ENCODE results near the gene GLI3.

The GLI3 gene

DNA sequence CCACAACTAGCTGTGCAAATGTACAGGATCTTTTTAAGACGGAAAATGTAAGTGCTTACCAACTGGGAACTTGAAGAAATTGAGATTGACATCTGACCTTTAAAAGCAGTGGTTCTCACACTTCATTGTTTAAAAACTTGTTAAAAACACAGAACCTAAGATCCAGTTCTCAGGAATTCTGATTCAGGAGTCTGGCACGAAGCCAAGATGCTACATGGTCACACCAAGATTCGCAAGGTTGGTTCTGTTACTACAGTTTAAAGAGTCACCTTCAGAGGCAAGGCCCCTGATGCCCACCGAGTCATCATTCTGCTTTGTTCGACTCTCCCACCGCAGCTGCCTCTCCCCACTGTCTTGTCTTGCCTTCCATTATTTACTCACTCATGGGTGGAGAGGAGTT is 113.3 kb downstream of the GLI3 start:
- TF ChIP-seq, protein P1, sequence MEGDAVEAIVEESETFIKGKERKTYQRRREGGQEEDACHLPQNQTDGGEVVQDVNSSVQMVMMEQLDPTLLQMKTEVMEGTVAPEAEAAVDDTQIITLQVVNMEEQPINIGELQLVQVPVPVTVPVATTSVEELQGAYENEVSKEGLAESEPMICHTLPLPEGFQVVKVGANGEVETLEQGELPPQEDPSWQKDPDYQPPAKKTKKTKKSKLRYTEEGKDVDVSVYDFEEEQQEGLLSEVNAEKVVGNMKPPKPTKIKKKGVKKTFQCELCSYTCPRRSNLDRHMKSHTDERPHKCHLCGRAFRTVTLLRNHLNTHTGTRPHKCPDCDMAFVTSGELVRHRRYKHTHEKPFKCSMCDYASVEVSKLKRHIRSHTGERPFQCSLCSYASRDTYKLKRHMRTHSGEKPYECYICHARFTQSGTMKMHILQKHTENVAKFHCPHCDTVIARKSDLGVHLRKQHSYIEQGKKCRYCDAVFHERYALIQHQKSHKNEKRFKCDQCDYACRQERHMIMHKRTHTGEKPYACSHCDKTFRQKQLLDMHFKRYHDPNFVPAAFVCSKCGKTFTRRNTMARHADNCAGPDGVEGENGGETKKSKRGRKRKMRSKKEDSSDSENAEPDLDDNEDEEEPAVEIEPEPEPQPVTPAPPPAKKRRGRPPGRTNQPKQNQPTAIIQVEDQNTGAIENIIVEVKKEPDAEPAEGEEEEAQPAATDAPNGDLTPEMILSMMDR (IDR thresholded peaks at IDR 0.05; ENCODE audit: low read depth, low read length): no peak
- no peak for TF ChIP-seq EZH2phosphoT487 (IDR thresholded peaks at IDR 0.05; ENCODE audit: low read depth)
- no peaks in the 10 kb centered on the region for H3K79me2 ChIP-seq (ENCODE audit: low read length)
- H3K9me3 ChIP-seq (ENCODE audit: insufficient read depth, low read length): no peaks in the 10 kb centered on the region
- H3K4me3 ChIP-seq (ENCODE audit: low read length): no peak overlapping the region
- no peaks in the 10 kb centered on the region for H3K4me1 ChIP-seq (ENCODE audit: low read length)
- H3K36me3 ChIP-seq (replicated peaks; ENCODE audit: low read depth, low read length): no peaks in the 10 kb centered on the region
- no peak overlapping the region for H2AFZ ChIP-seq (ENCODE audit: low read depth, low read length)
- H3K4me2 ChIP-seq (ENCODE audit: low read length): no peak overlapping the region
- H3K27ac ChIP-seq (ENCODE audit: low read length): no peak overlapping the region
- H4K20me1 ChIP-seq (ENCODE audit: insufficient read depth, low read length): no peaks in the 10 kb centered on the region
- H3K9ac ChIP-seq (ENCODE audit: low read length): no peak overlapping the region
- 0 out of 2 replicates have a peak, but pooled peaks cover 3% of the 10 kb centered on the region for H3K27me3 ChIP-seq (ENCODE audit: low read depth, low read length)

DNA sequence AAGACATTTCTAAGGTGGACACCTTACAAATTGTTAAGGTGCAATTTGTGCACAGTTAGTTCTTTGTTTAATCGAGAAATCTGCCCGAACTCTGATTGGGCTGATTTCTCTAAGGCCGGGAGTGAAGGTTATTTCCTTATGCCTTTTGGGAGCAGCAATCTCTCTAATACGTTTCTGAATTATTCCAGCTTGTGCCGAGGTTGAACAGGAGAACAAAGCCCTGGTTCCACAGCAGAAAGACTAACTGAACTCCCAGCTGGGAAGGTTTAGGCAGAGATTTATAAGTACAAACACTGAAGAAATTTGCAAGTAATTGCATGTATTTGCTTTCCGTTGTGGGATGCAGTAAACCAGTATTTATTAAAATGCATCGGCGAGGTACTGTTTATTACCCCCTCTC is 116.8 kb downstream of the GLI3 start:
- Histone ChIP-seq H3K36me3 (replicated peaks; ENCODE audit: low read depth, low read length) (no peaks in the 10 kb centered on the region), H3K9ac (ENCODE audit: low read length) (no peak overlapping the region), H3K27me3 (ENCODE audit: low read depth, low read length) (0 out of 2 replicates have a peak, but pooled peaks cover 3% of the 10 kb centered on the region), H3K4me2 (ENCODE audit: low read length) (no peak overlapping the region), H3K79me2 (ENCODE audit: low read length) (no peaks in the 10 kb centered on the region), H3K4me3 (ENCODE audit: low read length) (no peak overlapping the region), H3K9me3 (ENCODE audit: insufficient read depth, low read length) (no peaks in the 10 kb centered on the region), H4K20me1 (ENCODE audit: insufficient read depth, low read length) (no peaks in the 10 kb centered on the region), H2AFZ (ENCODE audit: low read depth, low read length) (no peak overlapping the region), H3K4me1 (ENCODE audit: low read length) (no peaks in the 10 kb centered on the region), H3K27ac (ENCODE audit: low read length) (no peak overlapping the region)
- TF ChIP-seq, protein P1 (IDR thresholded peaks at IDR 0.05; ENCODE audit: low read depth, low read length): no peak
- no peak for TF ChIP-seq EZH2phosphoT487 (IDR thresholded peaks at IDR 0.05; ENCODE audit: low read depth)

DNA sequence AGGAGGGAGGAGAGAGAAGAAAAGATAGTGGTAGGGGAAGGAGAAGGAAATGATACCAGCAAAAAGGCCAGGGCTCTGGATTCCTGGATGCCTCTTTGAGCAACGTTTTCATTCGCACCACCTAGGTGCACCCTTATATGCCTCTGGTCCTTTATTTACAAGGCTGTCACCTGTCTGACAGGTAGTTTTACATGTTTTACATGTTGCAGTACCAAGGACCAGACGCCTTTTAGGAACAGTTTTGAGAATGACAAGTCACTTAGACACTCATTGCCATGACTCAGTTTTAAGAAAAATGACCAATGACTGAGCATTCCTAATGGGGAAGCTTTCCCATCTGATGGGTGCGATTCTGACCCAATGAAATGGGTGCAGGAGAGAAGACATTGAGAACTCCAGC is 119.8 kb downstream of the GLI3 start:
- H3K4me2 ChIP-seq (ENCODE audit: low read length): no peak overlapping the region
- H3K4me3 ChIP-seq (ENCODE audit: low read length): no peak overlapping the region
- no peak overlapping the region for H3K27ac ChIP-seq (ENCODE audit: low read length)
- H3K27me3 ChIP-seq (ENCODE audit: low read depth, low read length): 0 out of 2 replicates have a peak, but pooled peaks cover 3% of the 10 kb centered on the region
- no peak overlapping the region for H2AFZ ChIP-seq (ENCODE audit: low read depth, low read length)
- no peaks in the 10 kb centered on the region for H4K20me1 ChIP-seq (ENCODE audit: insufficient read depth, low read length)
- no peak overlapping the region for H3K9ac ChIP-seq (ENCODE audit: low read length)
- H3K4me1 ChIP-seq (ENCODE audit: low read length): no peaks in the 10 kb centered on the region
- H3K79me2 ChIP-seq (ENCODE audit: low read length): no peaks in the 10 kb centered on the region
- TF ChIP-seq, protein P1 (IDR thresholded peaks at IDR 0.05; ENCODE audit: low read depth, low read length): no peak
- TF ChIP-seq EZH2phosphoT487 (IDR thresholded peaks at IDR 0.05; ENCODE audit: low read depth): no peak
- no peaks in the 10 kb centered on the region for H3K36me3 ChIP-seq (replicated peaks; ENCODE audit: low read depth, low read length)
- H3K9me3 ChIP-seq (ENCODE audit: insufficient read depth, low read length): no peaks in the 10 kb centered on the region

DNA sequence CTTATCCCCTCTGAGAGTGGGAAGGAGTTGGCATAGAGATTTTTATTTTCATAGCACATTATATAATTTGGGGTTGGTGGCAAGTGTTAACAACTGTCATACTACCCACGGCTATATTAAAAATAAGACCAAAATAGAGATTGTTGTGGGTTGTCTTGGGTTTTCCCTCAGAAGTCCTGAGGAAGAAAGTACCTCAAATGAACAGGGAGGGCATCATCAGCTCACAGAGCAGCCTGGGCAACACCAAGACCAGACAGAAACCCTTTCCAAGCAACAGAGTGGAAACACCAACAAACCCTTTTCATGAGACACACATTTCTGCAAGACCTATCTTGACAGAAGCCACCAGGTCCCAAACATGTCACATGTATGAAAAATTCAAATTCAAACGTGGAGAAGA is 121.2 kb downstream of the GLI3 start:
- H3K9me3 ChIP-seq (ENCODE audit: insufficient read depth, low read length): no peaks in the 10 kb centered on the region

More for the DNA sequence above, 121.2 kb downstream of the GLI3 start:
- H3K4me1 ChIP-seq (ENCODE audit: low read length): no peaks in the 10 kb centered on the region
- H3K27ac ChIP-seq (ENCODE audit: low read length): no peak overlapping the region
- no peaks in the 10 kb centered on the region for H4K20me1 ChIP-seq (ENCODE audit: insufficient read depth, low read length)
- H3K4me3 ChIP-seq (ENCODE audit: low read length): no peak overlapping the region
- H2AFZ ChIP-seq (ENCODE audit: low read depth, low read length): no peak overlapping the region
- H3K27me3 ChIP-seq (ENCODE audit: low read depth, low read length): no peaks in the 10 kb centered on the region
- H3K79me2 ChIP-seq (ENCODE audit: low read length): no peaks in the 10 kb centered on the region
- TF ChIP-seq, protein P1 (IDR thresholded peaks at IDR 0.05; ENCODE audit: low read depth, low read length): no peak
- no peak for TF ChIP-seq EZH2phosphoT487 (IDR thresholded peaks at IDR 0.05; ENCODE audit: low read depth)
- H3K36me3 ChIP-seq (replicated peaks; ENCODE audit: low read depth, low read length): no peaks in the 10 kb centered on the region
- H3K4me2 ChIP-seq (ENCODE audit: low read length): no peak overlapping the region
- H3K9ac ChIP-seq (ENCODE audit: low read length): no peak overlapping the region

Measured in OCI-LY3 (cell line).